ENCODE measurements around the gene ADH6. TPM values are rescaled to one million over a fixed set of nuclear protein-coding genes. Genes with fewer than 3 reads are reported as not detected.

The ADH6 gene
- total and polyA plus RNA-seq, 2 of the 13 experiments (the other 11 are each of a cell fraction or from before 2014, with no cell fraction given): 39.8 to 73.9 TPM

- TF ChIP-seq HNRNPK (IDR thresholded peaks at IDR 0.05; ENCODE audit: low read depth, low read length, poor library complexity, severe bottlenecking) (no peak), RXRA (CRISPR knock-in tag; IDR thresholded peaks at IDR 0.05) (peak; percentile 53; the same call in 1 of the 2 replicates), ZSCAN25 (CRISPR knock-in tag; IDR thresholded peaks at IDR 0.05) (no peak), CSRNP1 (CRISPR knock-in tag; IDR thresholded peaks at IDR 0.05) (no peak), ZNF230 (CRISPR knock-in tag; IDR thresholded peaks at IDR 0.05) (no peak), ARNTL (CRISPR knock-in tag; IDR thresholded peaks at IDR 0.05) (peak; percentile 76), HMGXB4 (CRISPR knock-in tag; IDR thresholded peaks at IDR 0.05; ENCODE audit: borderline replicate concordance in 1 of 2, low read depth in 1 of 2) (peak in 1 of 2 experiments; percentile 41; a peak in 2 of 4 replicates), HOXA3 (CRISPR knock-in tag; IDR thresholded peaks at IDR 0.05) (no peak; the same call in 1 of the 2 replicates), CC2D1A (CRISPR knock-in tag; IDR thresholded peaks at IDR 0.05) (no peak), ZNF761 (CRISPR knock-in tag; conservative IDR thresholded peaks at IDR 0.05) (peak; percentile 72; the same call in 1 of the 2 replicates), ZNF235 (CRISPR knock-in tag; IDR thresholded peaks at IDR 0.05; ENCODE audit: borderline replicate concordance) (no peak), ZNF7 (CRISPR knock-in tag; IDR thresholded peaks at IDR 0.05) (peak; percentile 12; the same call in 1 of the 2 replicates), DNMT1 (CRISPR knock-in tag; IDR thresholded peaks at IDR 0.05) (no peak), ZNF589 (CRISPR knock-in tag; conservative IDR thresholded peaks at IDR 0.05) (no peak), ZNF256 (CRISPR knock-in tag; conservative IDR thresholded peaks at IDR 0.05) (no peak), KDM2A (CRISPR knock-in tag; IDR thresholded peaks at IDR 0.05; ENCODE audit: borderline replicate concordance, low read depth) (no peak), ATRX (CRISPR knock-in tag; IDR thresholded peaks at IDR 0.05; ENCODE audit: borderline replicate concordance) (no peak)
- TF ChIP-seq, protein P1, sequence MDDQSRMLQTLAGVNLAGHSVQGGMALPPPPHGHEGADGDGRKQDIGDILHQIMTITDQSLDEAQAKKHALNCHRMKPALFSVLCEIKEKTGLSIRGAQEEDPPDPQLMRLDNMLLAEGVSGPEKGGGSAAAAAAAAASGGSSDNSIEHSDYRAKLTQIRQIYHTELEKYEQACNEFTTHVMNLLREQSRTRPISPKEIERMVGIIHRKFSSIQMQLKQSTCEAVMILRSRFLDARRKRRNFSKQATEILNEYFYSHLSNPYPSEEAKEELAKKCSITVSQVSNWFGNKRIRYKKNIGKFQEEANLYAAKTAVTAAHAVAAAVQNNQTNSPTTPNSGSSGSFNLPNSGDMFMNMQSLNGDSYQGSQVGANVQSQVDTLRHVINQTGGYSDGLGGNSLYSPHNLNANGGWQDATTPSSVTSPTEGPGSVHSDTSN (CRISPR knock-in tag; IDR thresholded peaks at IDR 0.05; ENCODE audit: borderline replicate concordance): no peak
- TF ChIP-seq, protein P2, sequence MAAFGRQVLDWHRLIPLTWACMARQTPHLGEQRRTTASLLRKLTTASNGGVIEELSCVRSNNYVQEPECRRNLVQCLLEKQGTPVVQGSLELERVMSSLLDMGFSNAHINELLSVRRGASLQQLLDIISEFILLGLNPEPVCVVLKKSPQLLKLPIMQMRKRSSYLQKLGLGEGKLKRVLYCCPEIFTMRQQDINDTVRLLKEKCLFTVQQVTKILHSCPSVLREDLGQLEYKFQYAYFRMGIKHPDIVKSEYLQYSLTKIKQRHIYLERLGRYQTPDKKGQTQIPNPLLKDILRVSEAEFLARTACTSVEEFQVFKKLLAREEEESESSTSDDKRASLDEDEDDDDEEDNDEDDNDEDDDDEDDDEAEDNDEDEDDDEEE (CRISPR knock-in tag; IDR thresholded peaks at IDR 0.05): no peak
These were observed 61.5 kb downstream of the ADH6 start (continued) for GRCh38 chr4:99157478-99157935.

Measured in HepG2 (cell line).